HG02938 (cell line): ENCODE data around the gene KAT2B.

Source experiments
- ATAC-seq: cut with Tn5 transposase; IDR thresholded peaks from one replicate; pipeline ENCODE4 v1.9.1; 2021; ENCODE audit warnings: mild to moderate bottlenecking, moderate library complexity; ENCODE audit not compliant: unreplicated experiment

KAT2B gene

GRCh38 chr3:20095470-20095869 is 55.2 kb downstream of the KAT2B start:
- no peak for ATAC-seq

- ATAC-seq, result no peak
Observed at GRCh38 chr3:20096135-20096685, 56.0 kb downstream of the KAT2B start.

GRCh38 chr3:20097015-20097414 is 56.8 kb downstream of the KAT2B start:
- no peak for ATAC-seq

GRCh38 chr3:20099060-20099459 is 58.8 kb downstream of the KAT2B start:
- ATAC-seq, result no peak

GRCh38 chr3:20100151-20100550 is 59.9 kb downstream of the KAT2B start:
- no peak for ATAC-seq

GRCh38 chr3:20101041-20101440 is 60.8 kb downstream of the KAT2B start:
- ATAC-seq, result no peak

- peak; percentile 20 for ATAC-seq
Observed at GRCh38 chr3:20103731-20104130, 63.5 kb downstream of the KAT2B start.

GRCh38 chr3:20104167-20104661 is 64.0 kb downstream of the KAT2B start:
- peak; percentile 64 for ATAC-seq

GRCh38 chr3:20105513-20106280 is 65.5 kb downstream of the KAT2B start:
- no peak for ATAC-seq

GRCh38 chr3:20107722-20108121 is 67.5 kb downstream of the KAT2B start:
- no peak for ATAC-seq

GRCh38 chr3:20108869-20109268 is 68.6 kb downstream of the KAT2B start:
- no peak for ATAC-seq

GRCh38 chr3:20110826-20111225 is 70.6 kb downstream of the KAT2B start:
- ATAC-seq, result no peak

- no peak for ATAC-seq
Observed at GRCh38 chr3:20111836-20112235, 71.6 kb downstream of the KAT2B start.

GRCh38 chr3:20121088-20121487 is 80.8 kb downstream of the KAT2B start:
- ATAC-seq, result no peak

- no peak for ATAC-seq
Observed at GRCh38 chr3:20123131-20123652, 82.9 kb downstream of the KAT2B start.

GRCh38 chr3:20125289-20125688 is 85.0 kb downstream of the KAT2B start:
- ATAC-seq, result no peak

- ATAC-seq, result peak; percentile 100
Observed at GRCh38 chr3:20125897-20126296, 85.7 kb downstream of the KAT2B start.

- ATAC-seq, result no peak
Observed at GRCh38 chr3:20128358-20128757, 88.1 kb downstream of the KAT2B start.

- no peak for ATAC-seq
Observed at GRCh38 chr3:20130106-20130505, 89.9 kb downstream of the KAT2B start.

- ATAC-seq, result no peak
Observed at GRCh38 chr3:20136231-20136630, 96.0 kb downstream of the KAT2B start.

- no peak for ATAC-seq
Observed at GRCh38 chr3:20137647-20138046, 97.4 kb downstream of the KAT2B start.

- ATAC-seq, result no peak
Observed at GRCh38 chr3:20140881-20141280, 100.6 kb downstream of the KAT2B start.
